GM12892 (cell line): ENCODE results near the gene RETREG2. TPM values are rescaled to one million over a fixed set of nuclear protein-coding genes. Genes with fewer than 3 reads are reported as not detected.

ENCODE experiments used
- DNase-seq: peaks from one replicate; pipeline ENCODE4 v3.0.0; 2011; ENCODE audit not compliant: insufficient read length
- FAIRE-seq: peaks from 2 replicates; lab custom pipeline; 2011; peaks lifted over from hg19 to GRCh38; lab: Jason Lieb, UNC
- POLR2A ChIP-seq: IDR thresholded peaks from 2 replicates; pipeline ENCODE4 v1.6.1; 2011; ENCODE audit warnings: low read depth, low read length, control low read depth
- POLR2AphosphoS5 ChIP-seq: IDR thresholded peaks from 2 replicates; pipeline ENCODE4 v1.6.1; 2011; ENCODE audit warnings: low read depth, low read length, control low read depth
- TAF1 ChIP-seq: IDR thresholded peaks from 2 replicates; pipeline ENCODE4 v1.6.1; 2011; ENCODE audit warnings: low read depth, mild to moderate bottlenecking, control low read depth, low read length, borderline replicate concordance
- polyA plus RNA-seq: library from polyadenylated mRNA; unstranded; fragments of >200 nt; gene quantifications from one replicate; pipeline ENCODE4 v1.2.1, GENCODE V29; 2012; ENCODE audit warnings: missing spikeins, inconsistent platforms; ENCODE audit not compliant: missing spikeins

RETREG2 gene
- polyA plus RNA-seq, result 20.2 TPM

DNA sequence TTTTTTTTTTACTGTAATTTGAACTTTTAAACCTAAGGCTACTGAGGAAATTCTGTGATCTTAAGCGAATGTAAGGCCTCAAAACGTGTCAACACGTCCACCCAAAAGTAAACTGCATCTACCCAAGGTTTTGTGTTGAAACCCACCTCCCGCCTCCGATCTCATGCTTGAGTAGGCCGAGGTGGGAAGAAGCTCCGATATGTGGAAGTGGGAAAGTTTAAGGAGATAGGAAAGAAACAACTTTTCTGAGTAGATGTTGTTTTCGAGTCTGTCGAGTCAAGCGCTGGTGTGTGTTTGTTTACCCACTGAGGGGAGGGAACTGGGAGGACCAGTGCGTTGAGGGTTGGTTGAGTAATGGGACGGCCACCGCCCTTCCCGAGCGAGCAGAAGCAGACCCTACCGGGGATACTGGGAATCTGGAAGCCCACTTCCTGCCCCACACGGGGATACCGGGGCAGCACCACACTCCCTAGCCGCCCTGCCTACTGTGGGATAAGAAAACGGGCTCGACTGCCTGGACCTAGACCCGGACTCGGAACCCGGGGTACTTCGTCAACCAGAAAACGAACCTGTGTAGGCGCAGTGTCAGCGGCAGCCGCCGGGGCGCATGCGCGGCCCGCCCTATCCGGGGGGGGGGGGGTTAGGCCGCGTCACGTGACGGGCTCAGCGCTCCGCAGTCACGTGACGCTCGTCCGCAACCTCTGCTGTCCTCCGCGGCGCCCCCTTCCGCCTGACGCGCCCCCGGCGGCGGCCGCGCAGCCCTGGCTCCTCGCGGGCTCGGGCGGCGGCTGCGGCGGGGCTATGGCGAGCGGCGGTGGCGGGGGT lies at the start of gene RETREG2:
TSS of gene RETREG2 (plus strand) at position 724 of the 825 bp plus-strand sequence. CDS start at position 802, 78 bp downstream.
- TF ChIP-seq POLR2AphosphoS5, result peak; percentile 87
- peak; percentile 93 for TF ChIP-seq POLR2A
- TF ChIP-seq TAF1, result peak; percentile 72; the same call in 1 of the 2 replicates
- FAIRE-seq (peak; percentile 97), DNase-seq (peak; percentile 95)

- no peak for FAIRE-seq
- DNase-seq, result no peak
- TF ChIP-seq TAF1 (no peak), POLR2AphosphoS5 (no peak)
These were observed 49.7 kb upstream of the RETREG2 start for GRCh38 chr2:219128396-219128795.

DNA sequence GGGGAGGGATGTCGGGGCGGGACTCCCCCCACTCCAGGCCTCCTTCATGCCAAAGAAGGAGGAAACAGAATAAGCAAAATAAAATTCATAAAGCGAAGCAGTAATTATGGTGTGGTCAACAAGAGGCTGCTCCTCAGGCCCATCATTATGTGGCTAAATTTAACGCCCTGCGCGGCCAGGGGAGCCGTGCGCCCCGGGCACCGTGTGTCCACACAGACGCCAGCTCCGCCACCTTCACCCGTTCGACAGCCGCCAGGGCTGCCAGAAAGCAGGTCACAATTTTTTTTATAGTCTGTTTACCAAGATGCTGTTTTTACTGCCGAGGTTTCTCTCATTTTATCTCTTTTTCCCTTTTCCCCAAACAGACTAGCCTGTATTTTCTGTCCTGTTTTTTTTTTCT lies 48.5 kb upstream of the RETREG2 start:
- no peak for DNase-seq
- FAIRE-seq, result no peak
- TF ChIP-seq TAF1, result no peak

DNA sequence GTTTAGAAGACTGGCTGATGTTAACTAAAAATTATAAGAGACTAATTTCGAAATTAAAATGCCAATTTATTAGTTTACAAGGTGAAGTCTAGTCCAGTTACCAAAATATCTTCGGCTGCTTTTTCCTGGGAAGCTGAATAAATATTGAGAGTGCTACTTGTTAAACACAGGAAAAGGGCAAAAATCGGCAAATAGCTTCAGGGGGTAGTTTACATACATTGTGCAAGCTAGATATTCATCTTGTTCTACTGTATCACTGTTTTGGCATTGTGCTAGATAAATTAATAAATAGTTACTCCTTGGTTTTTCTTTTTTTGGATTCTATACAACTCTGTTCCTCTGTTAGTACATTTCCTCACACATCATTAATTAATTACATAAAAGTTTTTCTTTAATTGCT lies 46.7 kb upstream of the RETREG2 start:
- TF ChIP-seq POLR2AphosphoS5, result no peak
- no peak for TF ChIP-seq TAF1
- no peak for FAIRE-seq
- DNase-seq, result no peak

- DNase-seq (no peak), FAIRE-seq (no peak)
- TF ChIP-seq POLR2A (no peak), TAF1 (no peak), POLR2AphosphoS5 (no peak)
These were observed 46.3 kb upstream of the RETREG2 start for GRCh38 chr2:219131744-219132143.

DNA sequence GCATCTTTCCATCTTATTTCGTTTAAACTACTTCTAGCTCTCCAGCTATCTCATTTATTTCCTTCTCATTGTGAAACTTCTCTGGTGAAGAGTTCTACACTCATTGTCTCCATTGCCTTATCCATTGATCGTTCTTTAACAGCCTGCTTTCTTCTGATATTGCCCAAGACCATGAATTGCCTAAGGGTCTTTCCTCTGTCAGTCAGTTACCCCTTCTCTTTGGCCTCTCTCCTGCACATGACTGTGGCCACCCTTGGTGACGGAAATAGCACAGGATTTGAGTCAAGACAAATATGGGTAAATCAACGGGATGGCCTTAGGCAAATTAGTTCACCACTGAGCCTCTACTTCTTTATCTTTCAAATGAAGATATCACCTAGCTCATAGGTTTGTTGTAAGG lies 44.1 kb upstream of the RETREG2 start:
- FAIRE-seq, result no peak
- TF ChIP-seq POLR2A (no peak), POLR2AphosphoS5 (no peak), TAF1 (no peak)
- DNase-seq, result no peak

GRCh38 chr2:219140722-219141121 lies 37.4 kb upstream of the RETREG2 start:
- no peak for TF ChIP-seq TAF1
- no peak for TF ChIP-seq POLR2AphosphoS5
- TF ChIP-seq POLR2A, result no peak
- FAIRE-seq (no peak), DNase-seq (no peak)

DNA sequence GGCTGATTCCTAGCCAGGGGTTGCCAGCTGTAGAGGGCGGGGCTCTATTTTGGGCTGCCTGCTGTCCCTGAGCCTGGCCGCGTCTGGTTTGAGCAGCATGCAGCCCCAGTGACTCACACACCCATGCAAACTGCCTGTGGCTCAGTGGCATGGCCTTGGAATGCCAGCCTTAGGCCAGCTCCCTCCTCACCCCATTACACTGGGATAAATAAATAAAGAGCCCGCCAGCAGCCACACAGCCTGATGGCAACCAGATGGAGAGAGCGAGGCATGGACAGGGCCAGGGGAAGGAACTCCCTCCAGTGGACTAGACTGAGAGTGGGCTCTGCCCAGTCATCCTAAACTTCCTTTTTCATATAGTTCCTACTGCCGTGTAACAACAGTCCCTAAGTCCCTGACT lies 35.7 kb upstream of the RETREG2 start:
- no peak for TF ChIP-seq POLR2A
- TF ChIP-seq TAF1, result no peak
- no peak for TF ChIP-seq POLR2AphosphoS5
- FAIRE-seq (no peak), DNase-seq (no peak)

DNA sequence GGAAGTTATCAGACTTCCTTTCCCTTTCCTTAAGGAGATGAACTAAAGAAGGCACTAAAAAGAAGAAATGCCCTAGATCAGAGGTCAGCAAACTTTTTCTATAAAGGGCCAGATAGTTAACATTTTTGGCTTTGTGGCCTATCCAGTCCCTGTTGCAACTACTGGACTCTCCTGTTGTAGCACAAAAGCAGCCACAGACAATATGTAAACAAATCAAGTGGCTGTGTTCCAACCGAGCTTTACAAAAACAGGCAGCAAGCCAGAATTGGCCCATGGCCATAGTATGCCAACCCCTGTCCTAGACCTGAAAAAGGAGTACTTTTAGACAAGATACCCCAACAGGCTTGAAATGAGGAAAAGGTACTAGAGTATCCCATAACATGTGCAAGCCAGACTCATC lies 28.4 kb upstream of the RETREG2 start:
- no peak for TF ChIP-seq TAF1
- no peak for TF ChIP-seq POLR2AphosphoS5
- DNase-seq, result no peak
- FAIRE-seq, result no peak

DNA sequence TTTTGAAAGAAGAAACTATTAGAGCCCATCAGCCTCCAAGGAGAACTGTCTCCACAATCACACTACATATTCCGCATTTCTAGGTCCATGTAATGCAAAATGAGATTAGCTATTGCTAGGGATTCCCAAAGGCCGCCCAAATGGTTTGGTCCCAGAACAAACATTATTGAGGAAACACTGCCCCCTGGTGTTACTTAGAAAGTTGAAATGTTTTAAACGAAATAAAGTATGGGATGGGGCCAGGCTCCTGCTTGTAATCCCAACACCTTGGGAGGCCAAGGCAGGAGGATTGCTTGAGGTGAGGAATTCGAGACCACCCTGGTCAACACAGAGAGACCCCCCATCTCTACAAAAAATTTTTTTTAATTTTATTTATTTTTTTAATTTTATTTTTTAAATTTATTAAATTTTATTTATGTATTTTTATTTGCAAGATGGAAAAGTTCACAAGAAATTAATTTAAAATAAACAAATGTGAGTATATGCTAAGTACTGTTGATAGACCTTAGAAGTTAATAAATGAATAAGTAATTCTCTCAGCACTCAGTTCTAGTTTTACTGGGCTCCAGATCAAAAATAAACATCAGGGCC lies 22.9 kb upstream of the RETREG2 start:
- FAIRE-seq, result peak; percentile 81
- DNase-seq, result peak; percentile 41
- TF ChIP-seq TAF1 (no peak), POLR2AphosphoS5 (no peak), POLR2A (no peak)

DNA sequence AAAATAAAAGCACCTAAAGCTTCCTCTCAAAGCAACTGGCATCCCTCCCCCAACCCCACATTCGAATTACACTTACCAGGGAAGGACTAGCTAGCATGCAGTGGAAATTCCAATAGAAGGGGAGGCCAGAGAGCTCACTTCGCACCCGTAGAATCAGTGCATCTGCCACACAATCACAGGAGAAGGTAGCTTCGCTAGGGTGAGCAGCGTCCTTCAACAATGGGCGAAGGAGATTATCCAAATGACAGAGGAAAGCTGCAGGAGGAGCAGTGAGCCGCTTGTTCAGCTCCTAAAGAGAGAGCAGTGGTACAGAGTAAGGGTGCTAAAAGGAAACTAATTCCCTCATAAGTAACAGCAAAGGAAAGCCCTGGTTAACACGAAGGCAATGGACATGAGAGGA lies 20.7 kb upstream of the RETREG2 start:
- no peak for DNase-seq
- TF ChIP-seq TAF1 (no peak), POLR2AphosphoS5 (no peak), POLR2A (no peak)
- no peak for FAIRE-seq

DNA sequence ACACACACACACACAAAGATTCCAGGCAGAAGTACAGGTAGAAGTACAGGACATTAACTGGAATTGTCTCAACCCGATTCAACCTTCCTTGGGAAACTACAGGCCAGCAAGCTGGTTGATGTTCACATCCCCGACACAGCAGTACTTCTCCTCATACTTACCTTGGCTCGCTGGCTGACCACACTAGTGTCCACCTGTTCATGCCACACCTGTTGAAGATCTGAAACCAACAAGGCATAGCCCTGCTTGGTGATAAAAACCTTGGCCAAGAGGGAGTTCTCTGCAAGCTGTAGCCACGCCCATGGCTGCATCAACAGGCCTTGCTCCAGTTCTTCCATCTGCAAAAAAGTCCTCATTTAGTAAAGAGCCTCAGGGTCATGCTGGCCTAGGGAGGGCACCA lies 20.1 kb upstream of the RETREG2 start:
- FAIRE-seq (no peak), DNase-seq (no peak)
- TF ChIP-seq POLR2AphosphoS5 (no peak), POLR2A (no peak), TAF1 (no peak)

DNA sequence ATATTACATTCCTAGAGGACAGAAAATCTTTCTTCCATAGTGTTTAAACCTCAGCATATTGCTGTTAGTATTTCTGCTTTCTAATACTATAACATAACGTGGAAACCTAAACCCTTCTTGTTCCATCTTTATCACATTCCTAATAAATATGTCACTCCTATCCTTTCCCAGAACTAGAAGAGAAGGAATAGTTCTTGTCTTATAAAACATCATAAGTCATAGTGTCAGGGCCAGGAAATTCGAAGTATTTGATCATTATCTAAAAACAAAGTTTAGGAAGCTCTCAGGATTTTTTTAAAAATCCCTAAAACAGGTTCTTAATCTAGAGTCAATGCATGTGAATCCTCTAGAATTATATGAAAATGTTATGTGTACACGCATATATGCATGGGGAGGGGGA lies 19.5 kb upstream of the RETREG2 start:
- no peak for DNase-seq

More for the DNA sequence above, 19.5 kb upstream of the RETREG2 start:
- no peak for FAIRE-seq
- TF ChIP-seq TAF1 (no peak), POLR2AphosphoS5 (no peak), POLR2A (no peak)
